H9 (cell line): ENCODE measurements around the gene XDH. TPM values are rescaled to one million over a fixed set of nuclear protein-coding genes. Genes with fewer than 3 reads are reported as not detected.

Experiments
- DNase-seq: peaks from one replicate; pipeline ENCODE4 v3.0.0-alpha.2; 2017
- H2AFZ ChIP-seq: one replicate; pipeline ENCODE4 v1.6.1; 2013; ENCODE audit warnings: mild to moderate bottlenecking, low read length, control low read depth, moderate library complexity
- H2AK5ac ChIP-seq: 2 replicates; pipeline ENCODE4 v1.6.1; 2013; ENCODE audit warnings: low read length, control low read depth, mixed read lengths; ENCODE audit not compliant: insufficient read length
- H2BK120ac ChIP-seq: one replicate; pipeline ENCODE4 v1.6.1; 2013; ENCODE audit warnings: low read depth, mild to moderate bottlenecking, low read length, control low read depth, inconsistent platforms; ENCODE audit not compliant: poor library complexity, severe bottlenecking
- H2BK12ac ChIP-seq: 2 replicates; pipeline ENCODE4 v1.6.1; 2013; ENCODE audit warnings: low read length, control low read depth, mixed read lengths, low read depth; ENCODE audit not compliant: insufficient read length
- H2BK15ac ChIP-seq: 2 replicates; pipeline ENCODE4 v1.6.1; 2013; ENCODE audit warnings: low read depth, low read length, control low read depth
- H2BK20ac ChIP-seq: one replicate; pipeline ENCODE4 v1.6.1; 2013; ENCODE audit warnings: low read depth, mild to moderate bottlenecking, low read length, control low read depth, inconsistent platforms; ENCODE audit not compliant: poor library complexity, severe bottlenecking
- H2BK5ac ChIP-seq: 2 replicates; pipeline ENCODE4 v1.6.1; 2013; ENCODE audit warnings: low read length, control low read depth, mixed read lengths; ENCODE audit not compliant: insufficient read length
- H3K14ac ChIP-seq: 2 replicates; pipeline ENCODE4 v1.6.1; 2013; ENCODE audit warnings: low read length, control low read depth; ENCODE audit not compliant: insufficient read depth
- H3K18ac ChIP-seq: 2 replicates; pipeline ENCODE4 v1.6.1; 2013; ENCODE audit warnings: low read depth, mild to moderate bottlenecking, mixed read lengths, low read length, control low read depth; ENCODE audit not compliant: insufficient read length
- H3K23ac ChIP-seq: 2 replicates; pipeline ENCODE4 v1.6.1; 2013; ENCODE audit warnings: low read length, control low read depth, mixed read lengths, low read depth; ENCODE audit not compliant: insufficient read length
- H3K23me2 ChIP-seq: 2 replicates; pipeline ENCODE4 v1.6.1; 2013; ENCODE audit warnings: low read depth, mild to moderate bottlenecking, mixed read lengths, low read length, control low read depth; ENCODE audit not compliant: insufficient read length, poor library complexity, severe bottlenecking
- H3K27ac ChIP-seq: 2 replicates; pipeline ENCODE4 v1.5.1; 2013; ENCODE audit warnings: low read length, control low read depth, mixed read lengths, low read depth; ENCODE audit not compliant: insufficient read length
- H3K27me3 ChIP-seq: 2 replicates; pipeline ENCODE4 v1.6.1; 2013; ENCODE audit warnings: low read length, control low read depth, inconsistent platforms; ENCODE audit not compliant: insufficient read depth
- H3K4ac ChIP-seq: 2 replicates; pipeline ENCODE4 v1.6.1; 2013; ENCODE audit warnings: low read depth, mild to moderate bottlenecking, control low read depth, inconsistent platforms, low read length, moderate library complexity
- H3K4me1 ChIP-seq: 2 replicates; pipeline ENCODE4 v1.6.1; 2013; ENCODE audit warnings: low read length, control low read depth, inconsistent platforms; ENCODE audit not compliant: insufficient read depth
- H3K4me2 ChIP-seq: 2 replicates; pipeline ENCODE4 v1.6.1; 2013; ENCODE audit warnings: low read length, control low read depth, mixed read lengths; ENCODE audit not compliant: insufficient read length, insufficient read depth
- H3K56ac ChIP-seq: 2 replicates; pipeline ENCODE4 v1.6.1; 2013; ENCODE audit warnings: low read depth, mild to moderate bottlenecking, mixed read lengths, low read length, control low read depth; ENCODE audit not compliant: insufficient read length
- H3K79me1 ChIP-seq: 2 replicates; pipeline ENCODE4 v1.6.1; 2013; ENCODE audit warnings: low read depth, mild to moderate bottlenecking, moderate library complexity, low read length, control low read depth, inconsistent platforms; ENCODE audit not compliant: insufficient read depth, poor library complexity, severe bottlenecking
- H3K79me2 ChIP-seq: 2 replicates; pipeline ENCODE4 v1.6.1; 2013; ENCODE audit warnings: low read length, control low read depth, inconsistent platforms; ENCODE audit not compliant: insufficient read depth
- H3K9ac ChIP-seq: 2 replicates; pipeline ENCODE4 v1.6.1; 2013; ENCODE audit warnings: low read length, control low read depth, mixed read lengths; ENCODE audit not compliant: insufficient read length; ENCODE audit errors: extremely low read depth
- H3K9me3 ChIP-seq: one replicate; pipeline ENCODE4 v1.6.1; 2013; ENCODE audit warnings: low read depth, low read length, inconsistent platforms; ENCODE audit not compliant: control insufficient read depth
- H3T11ph ChIP-seq: one replicate; pipeline ENCODE4 v1.6.1; 2013; ENCODE audit warnings: mild to moderate bottlenecking, low read length, control low read depth, inconsistent platforms
- H4K20me1 ChIP-seq: one replicate; pipeline ENCODE4 v1.6.1; 2013; ENCODE audit not compliant: control insufficient read depth, insufficient read length, insufficient read depth
- H4K5ac ChIP-seq: 2 replicates; pipeline ENCODE4 v1.6.1; 2013; ENCODE audit warnings: low read depth, mild to moderate bottlenecking, mixed read lengths, low read length, control low read depth; ENCODE audit not compliant: insufficient read length
- H4K8ac ChIP-seq: replicated peaks from 2 replicates; pipeline ENCODE4 v1.6.1; 2013; ENCODE audit warnings: low read length, control low read depth, mixed read lengths, low read depth; ENCODE audit not compliant: insufficient read length
- H4K91ac ChIP-seq: 2 replicates; pipeline ENCODE4 v1.6.1; 2013; ENCODE audit warnings: low read depth, mild to moderate bottlenecking, moderate library complexity, mixed read lengths, low read length, control low read depth; ENCODE audit not compliant: insufficient read length
- H3K27ac Mint-ChIP-seq, 3 experiments: 2 replicates in 2 of 3; 3 replicates in 1 of 3; pipeline ENCODE4 v1.8.0; 2020 to 2021; ENCODE audit warnings: mixed read lengths in 3 of 3, mild to moderate bottlenecking in 1 of 3, moderate library complexity in 1 of 3
- H3K27me3 Mint-ChIP-seq: 2 replicates; pipeline ENCODE4 v1.8.0; 2021; ENCODE audit warnings: low read depth, mild to moderate bottlenecking, moderate library complexity, mixed read lengths
- H3K36me3 Mint-ChIP-seq, 3 experiments: 2 replicates in 2 of 3; 3 replicates in 1 of 3; pipeline ENCODE4 v1.8.0; 2020 to 2021; ENCODE audit warnings: low read depth in 3 of 3, mixed read lengths in 3 of 3; ENCODE audit not compliant: insufficient read depth in 1 of 3
- H3K4me1 Mint-ChIP-seq, 2 experiments: 2 replicates each; pipeline ENCODE4 v1.8.0; 2020; ENCODE audit warnings: mixed read lengths in 2 of 2
- H3K4me3 Mint-ChIP-seq, 2 experiments: 2 replicates in 1 of 2; 3 replicates in 1 of 2; pipeline ENCODE4 v1.8.0; 2020 to 2021; ENCODE audit warnings: mild to moderate bottlenecking in 2 of 2, mixed read lengths in 2 of 2, moderate library complexity in 1 of 2
- H3K9me3 Mint-ChIP-seq, 2 experiments: 2 replicates in 1 of 2; 3 replicates in 1 of 2; pipeline ENCODE4 v1.8.0; 2020; ENCODE audit warnings: mild to moderate bottlenecking in 2 of 2, mixed read lengths in 2 of 2, moderate library complexity in 1 of 2
- CTCF ChIP-seq: fragments of 200-600 bp; sonication (generic); conservative IDR thresholded peaks from 3 replicates; pipeline ENCODE4 v1.8.0; 2021; ENCODE audit warnings: antibody characterized with exemption, mild to moderate bottlenecking
- WGBS: extraction: QIAGEN DNeasy Blood & Tissue Kit; methylation state at CpG from one replicate; pipeline ENCODE4 v1.1.7; 2013; ENCODE audit warnings: missing lambda C conversion rate, low lambda C conversion rate, mixed read lengths; ENCODE audit not compliant: insufficient read length; ENCODE audit errors: extremely low coverage; 5-methylcytosine and 5-hydroxymethylcytosine counted together
- total RNA-seq: library from RNA; stranded (reverse); gene quantifications from 2 replicates; pipeline ENCODE4 v1.2.1, GENCODE V29; 2021

Gene XDH
- total RNA-seq, 1 experiment from 2014 or later: 1.4 TPM

GRCh38 chr2:31329081-31329625 is 85.4 kb downstream of the XDH start:
- Histone ChIP-seq H3K27me3 (no peaks in the 10 kb centered on the region), H2BK20ac (no peak overlapping the region), H2BK12ac (no peak overlapping the region), H2BK120ac (no peak overlapping the region), H2AFZ (no peak overlapping the region), H3K79me1 (no peaks in the 10 kb centered on the region), H3K23me2 (no peaks in the 10 kb centered on the region), H2AK5ac (no peak overlapping the region), H2BK5ac (no peak overlapping the region), H3K56ac (no peak overlapping the region), H4K5ac (no peak overlapping the region), H3K18ac (no peak overlapping the region), H3K23ac (no peak overlapping the region), H3K9me3 (no peaks in the 10 kb centered on the region), H2BK15ac (no peak overlapping the region), H3K4ac (no peak overlapping the region), H3T11ph (no peak overlapping the region), H4K91ac (no peak overlapping the region), H3K14ac (no peak overlapping the region), H3K4me2 (no peak overlapping the region), H3K27ac (no peak overlapping the region), H3K9ac (no peak overlapping the region), H3K4me1 (peaks cover 4% of the 10 kb centered on the region; the same call in 1 of the 2 replicates), H4K20me1 (no peaks in the 10 kb centered on the region), H4K8ac (no peak overlapping the region), H3K79me2 (no peaks in the 10 kb centered on the region)
- Mint-ChIP-seq H3K4me1 (peaks cover 14 to 16% of the 10 kb centered on the region in 2 experiments), H3K36me3 (no peaks in the 10 kb centered on the region), H3K9me3 (no peaks in the 10 kb centered on the region), H3K27ac (no peak overlapping the region), H3K27me3 (no peaks in the 10 kb centered on the region; the same call in none of the 2 replicates), H3K4me3 (no peak overlapping the region)
- no peak for DNase-seq
- TF ChIP-seq CTCF: no peak
- WGBS: no CpG with 5 or more reads among the region's 2 CpGs
